GM18517 (cell line): ENCODE data around the gene MTMR6.

ENCODE experiments used
- ATAC-seq: cut with Tn5 transposase; IDR thresholded peaks from one replicate; pipeline ENCODE4 v1.9.1; 2021; ENCODE audit warnings: mild to moderate bottlenecking, moderate library complexity; ENCODE audit not compliant: unreplicated experiment

Gene MTMR6

GRCh38 chr13:25281193-25281934 is 5.9 kb downstream of the MTMR6 start:
- no peak for ATAC-seq

- no peak for ATAC-seq
Observed at GRCh38 chr13:25280396-25280795, 6.9 kb downstream of the MTMR6 start.

- no peak for ATAC-seq
Observed at GRCh38 chr13:25276748-25277147, 10.5 kb downstream of the MTMR6 start.

GRCh38 chr13:25268561-25268960 is 18.7 kb downstream of the MTMR6 start:
- ATAC-seq, result no peak

- ATAC-seq, result no peak
Observed at GRCh38 chr13:25267715-25268114, 19.6 kb downstream of the MTMR6 start.

GRCh38 chr13:25266706-25267105 is 20.6 kb downstream of the MTMR6 start:
- no peak for ATAC-seq

GRCh38 chr13:25262261-25262660 is 25.0 kb downstream of the MTMR6 start:
- no peak for ATAC-seq

GRCh38 chr13:25253702-25254101 is 33.6 kb downstream of the MTMR6 start:
- ATAC-seq, result no peak

GRCh38 chr13:25252752-25253151 is 34.5 kb downstream of the MTMR6 start:
- no peak for ATAC-seq

- ATAC-seq, result no peak
Observed at GRCh38 chr13:25252225-25252624, 35.1 kb downstream of the MTMR6 start.

GRCh38 chr13:25249001-25249543 is 38.2 kb downstream of the MTMR6 start:
- ATAC-seq, result no peak

- ATAC-seq, result no peak
Observed at GRCh38 chr13:25248071-25248470, 39.2 kb downstream of the MTMR6 start.

GRCh38 chr13:25247360-25247759 is 39.9 kb downstream of the MTMR6 start:
- no peak for ATAC-seq

- no peak for ATAC-seq
Observed at GRCh38 chr13:25244123-25244522, 43.2 kb downstream of the MTMR6 start.

- no peak for ATAC-seq
Observed at GRCh38 chr13:25242956-25243355, 44.3 kb downstream of the MTMR6 start.

- ATAC-seq, result no peak
Observed at GRCh38 chr13:25241007-25241406, 46.3 kb downstream of the MTMR6 start.

- ATAC-seq, result no peak
Observed at GRCh38 chr13:25237083-25237482, 50.2 kb downstream of the MTMR6 start.

- ATAC-seq, result no peak
Observed at GRCh38 chr13:25233861-25234260, 53.4 kb downstream of the MTMR6 start.

GRCh38 chr13:25232937-25233515 is 54.3 kb downstream of the MTMR6 start:
- no peak for ATAC-seq

- no peak for ATAC-seq
Observed at GRCh38 chr13:25231517-25231916, 55.8 kb downstream of the MTMR6 start.

GRCh38 chr13:25227690-25228089 is 59.6 kb downstream of the MTMR6 start:
- ATAC-seq, result no peak

GRCh38 chr13:25225970-25226369 is 61.3 kb downstream of the MTMR6 start:
- ATAC-seq, result no peak
